Amniotic stem cell (primary cell): Measurements from ENCODE around the gene PPIL3.

Experiments used
- DNase-seq: peaks from one replicate; lab custom pipeline; 2025; lab: John Stamatoyannopoulos, UW

Gene PPIL3

DNA sequence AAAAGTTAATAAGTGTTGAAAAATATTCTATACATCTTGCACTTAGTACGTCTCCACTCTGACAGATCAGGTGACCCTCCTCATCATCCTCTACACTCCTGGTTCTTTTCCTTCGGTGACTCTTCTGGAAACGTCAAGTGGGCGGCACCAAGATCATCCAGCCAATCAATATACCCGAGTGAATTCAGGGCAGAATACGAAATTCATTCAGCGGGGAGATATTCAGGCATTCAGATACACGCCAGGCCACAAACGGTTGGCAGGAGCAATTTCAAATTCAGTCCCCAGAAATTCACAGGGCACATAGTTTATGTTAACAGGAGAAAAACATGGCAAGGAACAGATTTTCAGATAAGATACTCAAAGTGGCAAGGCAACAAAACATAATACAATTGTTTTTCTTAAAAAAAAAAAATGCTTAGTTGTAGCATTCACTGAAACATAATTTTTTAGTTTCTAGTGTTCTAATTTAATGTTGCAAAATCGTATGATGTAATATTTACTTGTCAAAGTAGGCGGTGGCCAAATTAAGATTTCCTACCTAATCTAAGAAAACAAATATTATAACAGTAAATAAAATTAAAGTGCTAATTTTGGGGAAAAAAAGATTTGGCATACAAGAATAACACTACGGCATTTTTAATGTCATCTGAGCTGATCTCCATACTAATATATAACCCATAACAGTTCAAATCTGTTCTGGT lies 28.6 kb downstream of the PPIL3 start:
- no peak for DNase-seq

DNA sequence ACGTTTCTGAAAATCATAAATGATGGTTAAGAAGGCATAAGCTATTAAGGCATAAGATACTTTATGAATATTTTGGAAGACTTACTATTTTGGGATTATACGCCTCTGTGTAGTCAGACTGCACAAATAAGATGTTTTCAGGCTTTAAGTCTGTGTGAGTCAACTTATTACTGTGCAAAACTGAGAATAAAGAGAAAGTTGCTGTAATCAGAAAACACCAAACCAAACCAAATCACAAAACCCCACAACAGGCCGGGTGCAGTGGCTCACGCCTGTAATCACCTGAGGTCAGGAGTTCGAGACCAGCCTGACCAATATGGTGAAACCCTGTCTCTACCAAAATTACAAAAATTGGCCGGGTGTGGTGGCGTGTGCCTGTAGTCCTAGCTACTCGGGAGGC lies 32.1 kb downstream of the PPIL3 start:
- DNase-seq = no peak

DNA sequence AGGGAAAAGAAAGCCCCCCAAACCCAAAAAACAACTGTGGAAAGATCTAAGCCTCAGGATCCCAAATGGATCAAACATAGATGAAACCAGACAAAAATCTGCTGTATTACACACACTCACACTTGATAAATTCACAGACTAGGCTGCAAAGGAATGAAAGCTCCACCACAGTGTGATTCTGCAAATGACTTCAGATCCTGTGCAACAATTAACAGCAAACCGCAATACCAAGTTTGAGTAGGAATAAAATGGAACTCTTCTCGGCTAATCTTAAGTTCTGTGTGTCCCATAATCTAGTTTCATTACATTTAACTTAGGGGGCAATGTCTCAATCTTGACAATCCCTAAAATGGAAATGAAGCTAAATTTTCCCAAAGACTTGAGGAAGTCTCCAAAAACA lies 36.3 kb downstream of the PPIL3 start:
- no peak for DNase-seq

DNA sequence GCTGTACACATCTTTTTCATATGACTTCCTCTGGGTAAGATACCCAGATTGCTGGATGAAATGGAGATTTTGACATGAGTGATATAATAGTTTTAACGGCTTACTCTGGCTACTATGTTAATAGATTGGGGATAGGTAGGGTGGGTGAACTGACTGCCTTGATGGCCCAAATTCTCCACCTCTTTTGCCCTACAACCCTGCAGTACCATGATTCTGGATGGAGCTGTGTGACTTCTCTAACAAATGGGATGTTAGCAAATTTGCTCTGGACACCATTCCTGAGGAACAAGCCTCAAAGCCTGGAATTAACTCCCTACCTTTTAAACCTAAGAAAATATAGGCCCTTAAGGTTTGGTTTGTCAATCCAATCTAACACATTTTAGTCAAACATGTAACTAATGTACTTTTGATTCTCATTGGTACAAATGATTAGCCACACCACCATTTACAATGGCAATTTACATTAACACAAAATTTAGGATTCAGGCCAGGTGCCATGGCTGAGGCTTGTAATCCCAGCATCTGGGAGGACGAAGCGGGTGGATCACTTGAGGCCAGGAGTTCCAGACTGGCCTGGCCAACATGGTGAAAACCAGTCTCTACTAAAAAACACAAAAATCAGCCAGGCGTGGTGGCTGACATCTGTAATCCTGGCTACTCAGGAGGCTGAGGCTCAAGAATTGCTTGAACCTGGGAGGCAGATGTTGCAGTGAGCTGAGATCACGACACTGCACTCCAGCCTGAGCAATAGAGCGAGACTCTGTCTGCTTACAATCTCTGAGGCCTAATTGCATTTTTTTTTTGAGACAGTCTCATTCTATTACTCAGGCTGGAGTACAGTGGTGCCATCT lies 37.3 kb downstream of the PPIL3 start:
- DNase-seq = no peak

DNA sequence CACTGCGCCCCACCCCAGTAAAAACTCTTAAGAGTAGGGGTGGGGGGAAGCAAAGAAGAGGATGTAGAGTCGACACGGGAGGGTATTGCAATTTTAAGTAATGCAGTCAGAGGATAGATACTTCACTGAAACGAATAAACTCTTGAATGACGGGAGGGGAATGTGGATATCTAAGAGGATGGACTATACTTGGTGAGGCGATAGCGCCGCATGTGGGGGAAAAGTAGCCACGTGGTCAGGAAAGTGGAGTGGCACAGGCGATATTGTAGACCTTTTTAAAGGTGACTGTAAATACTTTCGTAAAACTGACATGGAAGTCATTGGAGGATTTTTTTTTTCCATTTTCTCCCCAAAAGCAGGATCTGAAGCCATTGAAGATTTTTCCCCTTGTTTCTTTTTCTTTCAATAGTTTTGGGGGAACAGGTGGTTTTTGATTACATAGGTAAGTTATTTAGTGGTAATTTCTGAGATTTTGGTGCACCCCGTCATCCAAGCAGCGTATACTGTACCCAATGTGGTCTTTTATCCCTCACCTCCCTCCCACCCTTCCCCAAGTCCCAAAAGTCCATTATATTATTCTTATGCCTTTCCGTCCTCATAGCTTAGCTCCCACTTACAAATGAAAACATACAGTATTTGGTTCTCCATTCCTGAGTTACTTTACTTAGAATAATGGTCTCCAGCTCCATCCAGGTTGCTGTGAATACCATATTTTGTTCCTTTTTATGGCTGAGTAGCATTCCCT lies 38.2 kb downstream of the PPIL3 start:
- DNase-seq = no peak

DNA sequence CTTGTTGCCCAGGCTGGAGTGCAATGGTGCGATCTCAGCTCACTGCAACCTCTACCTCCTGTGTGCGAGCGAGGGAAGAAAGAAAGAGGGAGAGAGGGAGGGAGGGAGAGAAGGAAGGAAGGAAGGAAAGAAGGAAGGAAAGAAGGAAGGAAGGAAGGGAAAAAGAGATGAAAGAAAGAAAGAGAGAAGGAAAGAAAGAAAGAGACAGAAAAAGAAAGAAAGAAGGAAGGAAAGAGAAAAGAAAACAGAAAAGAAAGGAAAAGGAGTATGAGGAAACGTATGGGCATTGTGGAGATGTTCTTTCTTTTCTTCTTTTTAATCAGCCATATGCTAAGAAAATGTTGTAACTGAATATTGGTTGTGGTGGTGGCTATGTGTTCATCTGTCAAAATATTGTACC lies 40.9 kb downstream of the PPIL3 start:
- DNase-seq = no peak

DNA sequence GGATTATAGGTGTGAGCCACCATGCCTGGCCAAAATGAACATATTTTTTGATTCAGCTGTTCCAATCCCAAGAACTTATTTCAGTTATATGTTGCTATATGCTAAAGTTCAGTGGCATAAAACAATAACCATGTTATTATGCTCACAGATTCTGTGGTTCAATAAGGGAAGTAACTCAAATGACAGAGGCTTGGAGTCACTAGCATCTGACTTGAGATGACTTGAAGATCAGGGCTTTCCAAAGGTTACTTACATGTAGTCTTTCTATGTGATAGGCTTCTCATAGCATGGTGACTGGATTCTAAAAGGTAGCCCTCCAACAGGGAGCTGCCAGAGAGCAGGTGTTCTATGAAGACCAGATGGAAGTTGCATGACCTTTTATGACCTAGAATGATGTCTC lies 41.6 kb downstream of the PPIL3 start:
- no peak for DNase-seq

DNA sequence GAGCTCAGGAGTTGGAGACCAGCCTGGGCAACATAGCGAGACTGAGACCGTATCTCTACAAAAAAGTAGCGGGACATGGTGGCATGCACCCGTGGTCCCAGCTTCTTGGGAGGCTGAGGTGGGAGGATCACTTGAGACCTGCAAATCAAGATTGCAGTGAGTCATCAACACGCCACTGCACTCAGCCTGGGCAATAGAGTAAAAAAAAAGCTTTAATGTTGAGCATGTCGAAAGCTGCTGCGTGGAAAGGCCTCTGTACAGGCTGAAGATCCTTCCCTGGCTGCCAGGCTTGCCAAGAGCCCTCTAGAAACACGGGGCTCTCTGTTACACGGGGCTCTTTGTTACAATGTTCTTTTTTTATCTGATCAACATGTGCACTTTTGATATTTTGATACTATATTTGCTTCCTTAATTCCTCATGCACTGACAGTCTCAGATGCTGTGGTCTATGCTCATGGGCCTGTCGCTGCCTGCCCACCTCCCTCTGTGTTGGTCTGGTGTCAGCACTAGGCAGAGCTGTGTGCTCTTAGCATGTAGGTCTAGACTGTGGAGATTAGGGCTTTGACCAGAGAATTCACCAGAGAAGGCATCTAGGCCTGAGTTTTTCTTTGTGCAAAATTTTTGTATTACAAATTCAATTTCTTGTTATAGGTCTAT lies 43.1 kb downstream of the PPIL3 start:
- no peak for DNase-seq

DNA sequence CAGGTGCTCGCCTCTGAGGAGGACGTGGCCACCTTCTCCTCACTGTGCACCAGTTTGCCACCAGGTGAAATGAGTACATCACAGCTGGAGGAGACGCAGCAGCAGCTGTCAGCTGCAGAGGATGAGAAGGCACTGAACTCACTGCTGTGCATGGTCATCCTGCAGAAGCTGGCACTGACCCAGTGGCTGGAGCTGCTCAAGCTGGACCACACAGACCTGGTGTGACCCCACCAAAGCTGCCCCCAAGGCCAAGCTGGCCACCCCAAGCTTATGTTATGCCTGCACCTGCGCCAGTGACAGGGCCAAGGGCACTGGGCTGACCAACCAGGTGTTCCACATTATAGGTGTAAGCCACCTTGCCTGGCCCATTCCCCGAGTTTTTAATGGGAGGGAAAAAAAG lies 43.7 kb downstream of the PPIL3 start:
- DNase-seq = no peak

DNA sequence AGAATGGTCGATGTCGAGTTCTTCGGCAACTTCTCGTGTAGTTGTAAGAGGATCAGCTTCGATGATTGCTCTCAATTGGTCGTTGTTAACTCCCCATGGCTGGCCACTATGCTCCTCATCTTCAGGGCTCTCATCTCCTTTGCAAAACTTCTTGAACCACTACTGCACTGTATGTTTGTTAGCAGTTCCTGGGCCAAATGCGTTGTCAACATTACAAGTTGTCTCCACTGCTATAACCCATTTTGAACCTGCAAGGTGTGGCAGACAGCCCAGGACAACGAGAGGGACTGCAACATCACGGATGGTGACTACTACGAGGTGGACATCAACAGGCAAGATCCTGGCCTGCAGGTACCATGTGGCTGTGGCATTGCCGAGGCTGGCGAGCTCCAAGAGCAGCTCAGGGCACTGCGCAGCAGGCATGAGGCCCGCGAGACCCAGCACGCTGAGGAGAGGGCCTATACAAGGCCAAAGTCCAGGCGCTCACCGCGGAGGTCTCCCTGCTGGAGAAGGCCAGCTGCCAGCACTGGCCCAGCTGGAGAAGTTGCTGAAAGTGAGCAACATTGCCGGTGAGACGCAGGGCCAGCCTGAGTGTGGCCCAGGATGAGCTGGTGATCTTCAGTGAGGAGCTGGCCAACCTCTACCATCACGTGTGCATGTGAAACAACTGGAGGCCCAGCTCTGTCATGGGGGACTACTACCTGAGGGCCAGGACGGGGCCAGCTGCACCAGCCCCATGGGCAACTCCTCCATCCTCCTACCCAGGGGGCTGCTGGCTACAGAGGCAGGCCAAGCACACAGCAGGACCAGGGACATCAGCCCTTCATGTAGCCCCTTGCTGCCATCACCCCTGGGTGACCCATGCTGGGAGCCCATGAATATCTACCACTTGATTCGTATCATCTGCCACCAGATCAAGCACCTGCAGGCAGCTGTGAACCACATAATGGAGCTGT lies 44.6 kb downstream of the PPIL3 start:
- no peak for DNase-seq

DNA sequence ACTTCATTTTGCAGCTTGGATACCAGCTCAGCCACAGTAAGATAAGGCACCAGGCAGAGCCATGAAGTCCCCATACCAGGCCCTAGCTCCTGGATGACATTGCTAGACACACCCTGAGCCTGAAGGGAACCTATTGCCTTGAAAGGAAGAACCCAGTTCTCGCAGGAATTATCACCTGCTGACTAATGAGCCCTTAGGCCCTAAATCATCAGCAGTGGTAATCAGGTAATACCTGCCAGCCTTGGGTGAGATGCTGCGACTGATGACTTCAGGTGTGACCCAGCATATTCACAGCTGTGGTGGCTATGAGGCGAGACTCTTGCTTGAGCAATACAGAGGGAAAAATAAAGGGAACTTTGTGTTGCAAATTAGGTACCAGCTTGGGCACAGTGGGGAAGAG lies 49.4 kb downstream of the PPIL3 start:
- DNase-seq = no peak

DNA sequence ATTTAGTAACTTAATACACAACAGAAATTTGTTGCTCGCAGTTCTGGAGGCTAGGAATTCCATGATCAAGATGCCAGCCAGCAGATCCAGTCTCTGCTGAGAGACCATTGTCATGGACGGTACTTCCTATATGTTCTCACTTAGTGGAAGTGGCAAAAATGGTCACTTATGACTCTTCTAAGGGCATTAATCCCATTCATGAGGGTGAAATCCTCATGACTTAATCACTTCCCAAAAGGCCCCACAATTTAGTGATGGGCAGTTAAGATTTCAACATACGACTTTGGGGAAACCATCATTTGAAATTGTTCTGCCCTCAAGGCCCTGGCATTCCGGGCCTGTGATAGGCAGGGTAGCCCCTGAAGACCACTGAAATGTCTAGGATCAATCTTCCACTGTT lies 54.2 kb downstream of the PPIL3 start:
- DNase-seq = no peak

DNA sequence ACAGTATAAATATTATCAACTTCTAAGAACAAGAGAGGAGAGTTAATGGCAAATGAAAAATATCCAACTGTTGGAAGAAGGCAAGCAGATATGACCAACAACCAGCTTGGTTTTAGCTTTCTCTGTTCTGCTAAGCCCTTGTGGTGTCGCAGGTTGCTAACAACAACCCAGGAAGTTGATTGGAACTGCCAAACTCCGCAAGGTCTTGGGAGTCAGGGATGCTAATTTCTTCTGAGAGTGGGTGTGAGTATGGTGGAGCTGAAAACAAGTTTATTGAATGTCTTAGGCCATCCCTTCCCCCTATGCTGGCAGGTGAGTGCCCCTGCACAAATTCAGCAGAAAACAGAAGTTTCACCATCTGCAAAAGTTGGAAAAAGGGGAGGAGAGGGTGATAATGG lies 59.6 kb downstream of the PPIL3 start:
- DNase-seq = no peak

DNA sequence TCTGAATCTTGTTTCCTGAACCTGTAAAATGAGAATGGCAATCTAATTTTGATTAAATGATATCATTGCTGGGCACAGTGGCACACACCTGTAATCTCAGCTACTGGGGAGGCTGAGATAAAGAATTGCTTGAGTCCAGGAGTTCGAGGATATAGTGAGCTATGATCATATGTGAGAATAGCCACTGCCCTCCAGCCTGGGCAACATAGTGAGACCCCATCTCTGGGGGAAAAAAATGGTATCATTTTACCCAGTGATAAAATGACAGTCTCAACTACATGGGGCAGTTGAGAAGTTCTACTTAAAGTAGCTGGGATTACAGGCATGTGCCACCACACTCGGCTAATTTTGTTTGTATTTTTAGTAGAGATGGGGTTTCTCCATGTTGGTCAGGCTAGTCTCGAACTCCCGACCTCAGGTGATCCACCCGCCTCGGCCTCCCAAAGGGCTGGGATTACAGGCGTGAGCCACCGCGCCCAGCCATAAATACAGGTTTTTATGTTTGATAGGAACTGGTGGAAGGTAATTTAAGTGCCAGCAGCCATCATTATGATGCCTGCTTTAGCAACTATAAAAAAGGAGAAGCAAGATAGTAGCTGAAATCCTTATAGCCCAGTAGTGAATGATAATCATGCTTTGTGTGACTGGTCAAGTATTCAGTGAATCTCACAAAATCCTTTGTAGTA lies 60.2 kb downstream of the PPIL3 start:
- no peak for DNase-seq

DNA sequence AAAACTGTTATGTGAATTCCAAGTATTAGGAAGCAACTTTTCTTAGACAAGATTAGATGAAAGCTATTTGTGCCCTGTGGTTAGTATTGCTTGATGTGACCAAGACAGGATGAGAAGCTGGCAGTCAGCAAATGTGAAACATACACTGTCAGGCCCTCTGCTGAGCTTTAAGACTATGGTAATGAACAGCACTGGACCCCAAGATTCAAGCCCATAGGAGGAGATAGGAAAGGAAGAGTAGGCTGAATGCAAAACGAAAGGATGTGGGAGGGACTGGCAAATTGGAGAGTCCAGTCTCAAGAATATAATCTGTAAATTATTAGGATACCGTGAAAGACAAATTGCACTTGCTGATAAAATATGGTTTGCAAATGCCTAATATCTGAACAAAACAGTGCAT lies 60.8 kb downstream of the PPIL3 start:
- no peak for DNase-seq

DNA sequence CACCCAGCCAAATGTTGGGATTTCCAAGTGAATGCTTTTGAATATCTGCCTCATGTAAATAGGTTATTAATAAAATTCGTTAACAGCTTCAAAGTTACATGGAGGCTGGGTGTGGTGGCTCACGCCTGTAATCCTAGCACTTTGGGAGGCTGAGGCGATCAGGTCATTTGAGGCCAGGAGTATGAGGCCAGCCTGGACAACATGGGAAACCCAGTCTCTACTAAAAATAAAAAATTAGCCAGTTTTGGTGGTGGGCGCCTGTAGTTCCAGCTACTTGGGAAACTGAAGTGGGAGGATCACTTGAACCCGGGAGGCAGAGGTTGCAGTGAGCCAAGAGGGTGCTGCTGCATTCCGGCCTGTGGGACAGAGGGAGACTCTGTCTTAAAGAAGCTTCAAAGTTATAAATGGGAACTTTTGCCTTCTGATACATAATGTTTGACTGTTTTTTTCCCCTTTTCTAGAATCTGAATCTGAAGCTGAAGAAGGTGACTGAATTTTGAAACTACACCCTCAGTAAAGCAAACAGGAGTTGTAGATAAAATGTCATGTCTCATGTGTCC lies 67.1 kb downstream of the PPIL3 start:
- DNase-seq = no peak
